Measurements from ENCODE around the gene ZNF618. TPM values are rescaled to one million over a fixed set of nuclear protein-coding genes. Genes with fewer than 3 reads are reported as not detected.

ZNF618 gene
- total RNA-seq, 5 donors from 2014 or later (not counting 1 experiment from before 2014, with no cell fraction given): 0.73 to 3.0 (median 1.4) TPM

DNA sequence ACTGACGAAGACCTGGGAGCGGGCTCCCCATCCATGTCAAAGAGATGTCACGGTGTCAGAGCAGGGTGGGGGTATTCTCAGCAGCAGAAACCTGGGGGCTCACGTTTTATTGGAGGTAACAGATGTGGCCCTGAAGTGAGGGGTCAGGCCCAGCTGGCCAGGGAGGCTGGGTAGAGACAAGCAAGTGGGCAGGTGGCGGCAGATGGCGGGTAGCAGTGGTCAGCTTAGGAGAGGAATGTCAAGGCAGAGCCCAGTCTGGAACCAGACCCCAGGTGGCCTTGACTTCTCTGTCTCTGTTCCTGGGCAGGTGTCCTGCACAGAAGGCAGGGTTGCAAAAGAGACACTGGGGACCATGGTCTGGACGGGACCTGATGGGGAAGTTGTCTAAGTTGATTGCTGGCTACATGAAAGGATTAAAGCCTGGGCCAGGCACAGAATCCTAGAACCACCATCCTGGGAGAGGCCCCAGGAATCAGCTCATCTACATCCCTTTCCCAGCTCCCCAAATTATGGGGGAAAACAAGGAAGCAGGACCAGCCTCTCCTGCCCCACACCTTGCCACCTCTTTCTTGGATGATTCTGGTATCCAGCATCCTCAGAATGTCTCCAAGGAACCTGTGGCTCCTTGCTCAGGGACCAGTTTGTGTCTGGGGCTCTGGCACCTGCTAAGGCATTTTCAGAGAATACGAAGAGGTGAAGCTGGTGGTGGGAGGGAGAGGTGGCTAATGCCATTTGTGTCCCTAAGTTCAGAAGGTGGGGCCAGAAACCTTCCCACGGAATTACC, 129.5 kb downstream of the ZNF618 start:
- Mint-ChIP-seq H3K4me1 (no peaks in the 10 kb centered on the region), H3K36me3 (no peaks in the 10 kb centered on the region), H3K27ac (no peak overlapping the region), H3K4me3 (no peak overlapping the region), H3K9me3 (no peaks in the 10 kb centered on the region), H3K27me3 (no peaks in the 10 kb centered on the region)
- CTCF ChIA-PET: interaction anchor here in 1 of 2 donors (0.6 kb wide), 1 partner anchor 1683 kb away, joined by 3 read pairs; no protein-coding TSS in a partner anchor
- Histone ChIP-seq H3K4me3 (ENCODE audit: control insufficient read depth in 1 of 2, extremely low read depth in 1 of 2, low read length in 1 of 2) (no peak overlapping the region), H3K27ac (ENCODE audit: low read length) (no peak overlapping the region), H3K36me3 (ENCODE audit: control insufficient read depth in 2 of 2, extremely low read depth in 1 of 2, insufficient read depth in 1 of 2, low read length in 1 of 2) (no peaks in the 10 kb centered on the region), H3K27me3 (replicated peaks in 1 of 2; ENCODE audit: control insufficient read depth in 2 of 2, extremely low read depth in 1 of 2, insufficient read depth in 2 of 2, low read length in 1 of 2) (peaks cover 0 to 9% of the 10 kb centered on the region in 2 experiments), H3K9me3 (no peaks in the 10 kb centered on the region), H3K4me1 (ENCODE audit: control insufficient read depth in 1 of 2, extremely low read depth in 1 of 2, insufficient read depth in 2 of 2, low read length in 2 of 2) (no peaks in the 10 kb centered on the region)
- POLR2A ChIA-PET: no interaction called here
- DNase-seq (peak in 1 of 35 experiments; percentile 11), ATAC-seq (replicated peaks in 1 of 4) (no peak)
- WGBS (ENCODE audit: insufficient coverage): 68% methylated on average over 8 of the region's 9 CpGs

DNA sequence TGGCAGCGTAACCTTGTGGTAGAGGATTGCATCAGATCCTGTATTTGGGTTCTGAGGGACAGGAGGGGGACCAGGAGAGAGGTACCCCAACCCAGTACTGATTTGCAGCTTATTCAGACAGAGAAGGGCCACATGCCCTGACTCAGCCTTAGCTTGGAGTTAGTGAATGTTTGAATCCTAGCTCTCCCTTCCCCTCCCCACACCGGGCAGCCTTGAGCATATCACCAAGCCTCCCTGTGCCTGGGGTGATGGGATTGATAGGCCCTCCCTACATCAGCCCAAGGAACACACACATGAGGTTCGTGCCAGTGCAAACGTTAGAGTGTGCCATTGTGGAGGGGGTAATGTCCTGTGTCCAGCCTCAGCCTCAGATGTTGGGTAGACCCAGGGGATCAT, 130.0 kb downstream of the ZNF618 start:
- H3K27me3 Mint-ChIP-seq: no peaks in the 10 kb centered on the region
- no peak overlapping the region for H3K4me3 Mint-ChIP-seq
- H3K4me1 Mint-ChIP-seq: no peaks in the 10 kb centered on the region
- ATAC-seq (replicated peaks in 1 of 4) (no peak), DNase-seq (peak in 1 of 35 experiments; percentile 8)
- no peak overlapping the region for H3K27ac Mint-ChIP-seq
- no peaks in the 10 kb centered on the region for H3K36me3 Mint-ChIP-seq
- H3K9me3 Mint-ChIP-seq: no peaks in the 10 kb centered on the region
- Histone ChIP-seq H3K27me3 (replicated peaks in 1 of 2; ENCODE audit: control insufficient read depth in 2 of 2, extremely low read depth in 1 of 2, insufficient read depth in 2 of 2, low read length in 1 of 2) (peaks cover 0 to 9% of the 10 kb centered on the region in 2 experiments), H3K9me3 (no peaks in the 10 kb centered on the region), H3K4me3 (ENCODE audit: control insufficient read depth in 1 of 2, extremely low read depth in 1 of 2, low read length in 1 of 2) (no peak overlapping the region), H3K36me3 (ENCODE audit: control insufficient read depth in 2 of 2, extremely low read depth in 1 of 2, insufficient read depth in 1 of 2, low read length in 1 of 2) (no peaks in the 10 kb centered on the region), H3K27ac (ENCODE audit: low read length) (no peak overlapping the region), H3K4me1 (ENCODE audit: control insufficient read depth in 1 of 2, extremely low read depth in 1 of 2, insufficient read depth in 2 of 2, low read length in 2 of 2) (no peaks in the 10 kb centered on the region)
- POLR2A ChIA-PET: no interaction called here
- no CpG with 5 or more reads among the region's 4 CpGs for WGBS (ENCODE audit: insufficient coverage)
- CTCF ChIA-PET: no interaction called here

DNA sequence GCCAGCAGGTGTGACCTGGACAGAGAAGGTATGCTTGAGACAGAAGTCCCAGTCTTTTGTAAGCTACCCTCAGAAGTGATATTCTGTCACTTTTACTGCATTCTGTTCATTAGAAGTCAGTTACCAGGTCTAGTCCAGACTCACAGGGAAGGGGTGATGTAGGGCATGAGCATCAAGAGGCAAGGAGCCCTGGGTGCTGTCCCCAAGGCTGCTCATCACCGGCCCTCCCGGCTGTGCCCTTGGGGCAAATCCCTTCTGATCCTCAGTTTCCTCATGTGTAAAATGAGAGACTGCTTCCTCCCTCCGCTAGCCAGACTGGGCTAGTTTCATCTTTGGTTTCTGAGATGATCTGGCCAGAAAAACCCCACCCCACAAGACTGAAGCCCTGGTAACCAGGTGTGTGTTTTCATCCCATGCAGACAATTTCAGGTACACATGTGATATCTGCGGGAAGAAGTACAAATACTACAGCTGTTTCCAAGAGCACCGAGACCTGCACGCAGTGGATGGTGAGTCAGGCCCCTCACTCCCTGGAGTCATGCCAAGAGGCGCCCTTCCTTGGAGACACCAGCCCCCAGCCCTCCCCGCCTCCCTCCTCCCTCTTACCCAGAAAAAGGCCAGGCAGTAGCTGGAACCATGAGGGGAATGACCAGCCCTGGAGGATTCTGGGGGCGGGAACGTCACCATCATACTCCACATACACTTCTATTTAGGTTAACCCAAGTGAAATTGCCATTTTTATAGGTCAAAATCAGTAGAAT, 131.0 kb downstream of the ZNF618 start:
- Mint-ChIP-seq H3K4me1 (no peaks in the 10 kb centered on the region), H3K27ac (no peak overlapping the region), H3K36me3 (no peaks in the 10 kb centered on the region), H3K27me3 (no peaks in the 10 kb centered on the region), H3K4me3 (no peak overlapping the region), H3K9me3 (no peaks in the 10 kb centered on the region)
- no peaks in the 10 kb centered on the region for H3K9me3 ChIP-seq
- H3K27ac ChIP-seq (ENCODE audit: low read length): no peak overlapping the region
- H3K36me3 ChIP-seq (ENCODE audit: control insufficient read depth in 2 of 2, extremely low read depth in 1 of 2, insufficient read depth in 1 of 2, low read length in 1 of 2): no peaks in the 10 kb centered on the region
- no peak overlapping the region for H3K4me3 ChIP-seq (ENCODE audit: control insufficient read depth in 1 of 2, extremely low read depth in 1 of 2, low read length in 1 of 2)
- no peaks in the 10 kb centered on the region for H3K4me1 ChIP-seq (ENCODE audit: control insufficient read depth in 1 of 2, extremely low read depth in 1 of 2, insufficient read depth in 2 of 2, low read length in 2 of 2)
- peak in 1 of 35 experiments; percentile 1 for DNase-seq
- ChIA-PET CTCF (no interaction called here), POLR2A (no interaction called here)
- no peak for ATAC-seq (replicated peaks in 1 of 4)
- WGBS (ENCODE audit: insufficient coverage): 80% methylated on average over 8 of the region's 10 CpGs
- H3K27me3 ChIP-seq (replicated peaks in 1 of 2; ENCODE audit: control insufficient read depth in 2 of 2, extremely low read depth in 1 of 2, insufficient read depth in 2 of 2, low read length in 1 of 2): peaks cover 0 to 7% of the 10 kb centered on the region in 2 experiments

DNA sequence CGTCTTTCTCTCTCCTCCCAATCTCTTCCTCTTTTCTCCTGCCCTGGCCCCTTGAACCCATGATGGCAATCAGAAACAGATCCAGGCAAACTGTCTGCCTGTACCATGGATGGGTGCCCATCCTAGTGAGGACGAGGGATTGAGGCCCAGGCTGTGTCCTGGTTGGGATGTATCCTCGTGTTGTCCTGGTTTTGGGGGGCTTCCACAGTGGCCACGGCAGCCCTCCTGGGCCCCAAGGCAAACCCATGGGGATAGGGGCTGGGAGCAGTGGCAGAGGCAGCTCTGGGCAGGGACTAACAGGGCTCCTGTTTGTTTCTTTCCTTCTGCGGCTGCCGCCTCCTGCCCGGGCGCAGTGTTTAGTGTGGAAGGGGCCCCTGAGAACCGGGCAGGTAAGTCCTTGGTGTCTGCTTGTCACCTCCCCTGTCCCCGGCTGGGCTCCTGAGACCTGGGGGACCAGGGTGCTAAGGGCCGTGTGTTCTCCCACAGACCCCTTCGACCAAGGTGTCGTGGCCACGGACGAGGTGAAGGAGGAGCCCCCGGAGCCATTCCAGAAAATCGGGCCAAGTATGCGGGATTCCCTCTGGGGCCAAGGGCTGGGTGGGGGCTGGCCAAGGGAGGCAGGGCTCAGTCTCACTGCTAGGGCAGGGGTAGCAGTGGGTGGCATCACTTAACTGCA, 132.0 kb downstream of the ZNF618 start:
- ChIA-PET POLR2A (no interaction called here), CTCF (no interaction called here)
- Mint-ChIP-seq H3K27me3 (no peaks in the 10 kb centered on the region), H3K4me1 (no peaks in the 10 kb centered on the region), H3K4me3 (no peak overlapping the region), H3K9me3 (peaks cover 0 to 2% (median 0%) of the 10 kb centered on the region in 3 donors), H3K36me3 (no peaks in the 10 kb centered on the region), H3K27ac (no peak overlapping the region)
- H3K36me3 ChIP-seq (ENCODE audit: control insufficient read depth in 2 of 2, extremely low read depth in 1 of 2, insufficient read depth in 1 of 2, low read length in 1 of 2): no peaks in the 10 kb centered on the region
- H3K9me3 ChIP-seq: no peaks in the 10 kb centered on the region
- peak in 3 of 35 experiments; percentile 2 to 4 (median 3) for DNase-seq
- H3K27ac ChIP-seq (ENCODE audit: low read length): no peak overlapping the region
- ATAC-seq (replicated peaks in 1 of 4): no peak
- no peak overlapping the region for H3K4me3 ChIP-seq (ENCODE audit: control insufficient read depth in 1 of 2, extremely low read depth in 1 of 2, low read length in 1 of 2)
- H3K4me1 ChIP-seq (ENCODE audit: control insufficient read depth in 1 of 2, extremely low read depth in 1 of 2, insufficient read depth in 2 of 2, low read length in 2 of 2): no peaks in the 10 kb centered on the region
- WGBS (ENCODE audit: insufficient coverage): 89% methylated on average over 17 of the region's 18 CpGs
- H3K27me3 ChIP-seq (replicated peaks in 1 of 2; ENCODE audit: control insufficient read depth in 2 of 2, extremely low read depth in 1 of 2, insufficient read depth in 2 of 2, low read length in 1 of 2): peaks cover 0 to 6% of the 10 kb centered on the region in 2 experiments

DNA sequence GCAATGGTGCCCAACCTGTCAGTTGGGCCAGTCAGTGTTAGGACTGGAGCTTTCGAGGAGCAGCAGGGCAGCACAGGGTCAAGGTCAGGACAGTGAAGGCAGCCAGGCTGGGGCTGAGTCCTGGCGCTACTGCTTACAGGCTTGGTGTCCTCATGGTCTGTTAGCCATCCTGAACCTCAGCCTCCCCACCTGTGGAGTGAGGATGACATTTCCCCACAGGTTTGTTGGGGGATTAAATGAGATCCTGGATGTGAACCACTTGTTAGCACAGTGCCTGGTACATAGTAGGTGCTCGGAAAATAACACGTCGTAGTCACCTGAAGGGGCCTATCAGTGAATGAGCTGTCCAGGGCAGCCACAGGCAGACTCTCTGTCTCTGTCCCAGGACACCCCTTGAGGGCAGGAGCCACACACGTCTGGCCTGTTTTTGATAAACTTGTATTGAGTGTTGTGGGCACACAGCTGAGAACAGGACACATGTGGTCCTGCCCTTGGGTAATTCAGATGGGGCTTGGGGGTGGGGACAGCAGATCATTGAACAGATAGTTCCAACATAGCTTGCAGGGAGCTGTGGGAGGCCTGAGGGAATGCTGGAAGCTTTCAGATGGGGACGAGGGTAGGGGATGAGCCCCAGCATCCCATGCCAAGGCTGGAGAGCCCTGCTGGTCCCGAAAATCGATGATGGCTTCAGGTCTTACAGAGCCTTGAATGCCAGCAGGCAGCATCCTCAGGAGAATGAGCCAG, 132.7 kb downstream of the ZNF618 start:
- Histone ChIP-seq H3K9me3 (no peaks in the 10 kb centered on the region), H3K36me3 (ENCODE audit: control insufficient read depth in 2 of 2, extremely low read depth in 1 of 2, insufficient read depth in 1 of 2, low read length in 1 of 2) (no peaks in the 10 kb centered on the region), H3K27me3 (replicated peaks in 1 of 2; ENCODE audit: control insufficient read depth in 2 of 2, extremely low read depth in 1 of 2, insufficient read depth in 2 of 2, low read length in 1 of 2) (peaks cover 0 to 6% of the 10 kb centered on the region in 2 experiments), H3K27ac (ENCODE audit: low read length) (no peak overlapping the region), H3K4me3 (ENCODE audit: control insufficient read depth in 1 of 2, extremely low read depth in 1 of 2, low read length in 1 of 2) (no peak overlapping the region), H3K4me1 (ENCODE audit: control insufficient read depth in 1 of 2, extremely low read depth in 1 of 2, insufficient read depth in 2 of 2, low read length in 2 of 2) (no peaks in the 10 kb centered on the region)
- Mint-ChIP-seq H3K9me3 (peaks cover 0 to 2% (median 1%) of the 10 kb centered on the region in 3 donors), H3K27ac (no peak overlapping the region), H3K4me1 (no peaks in the 10 kb centered on the region), H3K4me3 (no peak overlapping the region), H3K27me3 (no peaks in the 10 kb centered on the region), H3K36me3 (no peaks in the 10 kb centered on the region)
- 90% methylated on average over 8 of the region's 9 CpGs for WGBS (ENCODE audit: insufficient coverage)
- ChIA-PET CTCF (no interaction called here), POLR2A (no interaction called here)
- ATAC-seq (replicated peaks in 1 of 4) (no peak), DNase-seq (peak in 2 of 35 experiments; percentile 3 to 22)

DNA sequence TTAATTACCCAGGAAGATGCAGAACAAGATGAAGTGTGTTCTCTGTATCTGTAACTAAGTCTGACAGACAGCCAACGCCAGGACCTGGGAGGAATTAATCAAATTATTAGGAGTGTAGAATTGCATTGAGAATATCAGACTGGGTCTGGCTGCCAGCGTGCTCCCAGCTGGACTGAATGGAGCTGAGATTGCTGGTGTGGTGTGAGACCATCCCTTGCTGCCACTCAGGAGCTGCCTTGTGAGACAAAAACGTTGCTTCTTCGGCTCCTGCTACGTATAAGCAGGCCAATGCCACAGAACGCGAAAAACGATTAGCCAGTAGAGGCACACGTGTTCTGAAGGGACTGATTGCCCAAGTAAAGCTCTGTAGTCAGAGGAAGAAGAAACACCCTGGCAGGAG, 135.2 kb downstream of the ZNF618 start:
- no peaks in the 10 kb centered on the region for H3K36me3 ChIP-seq (ENCODE audit: control insufficient read depth in 2 of 2, extremely low read depth in 1 of 2, insufficient read depth in 1 of 2, low read length in 1 of 2)
- ChIA-PET CTCF (no interaction called here), POLR2A (no interaction called here)
- no peaks in the 10 kb centered on the region for H3K9me3 ChIP-seq
- DNase-seq: no peak
- no peak overlapping the region for H3K27ac Mint-ChIP-seq
- no peak for ATAC-seq (replicated peaks in 1 of 4)
- H3K9me3 Mint-ChIP-seq: peaks cover 0 to 8% (median 5%) of the 10 kb centered on the region in 3 donors
- peaks cover 0 to 6% of the 10 kb centered on the region in 2 experiments for H3K27me3 ChIP-seq (replicated peaks in 1 of 2; ENCODE audit: control insufficient read depth in 2 of 2, extremely low read depth in 1 of 2, insufficient read depth in 2 of 2, low read length in 1 of 2)
- no peaks in the 10 kb centered on the region for H3K4me1 Mint-ChIP-seq
- H3K27me3 Mint-ChIP-seq: no peaks in the 10 kb centered on the region
- H3K4me3 Mint-ChIP-seq: no peak overlapping the region
- no peak overlapping the region for H3K27ac ChIP-seq (ENCODE audit: low read length)
- 76% methylated on average over 9 of the region's 9 CpGs for WGBS (ENCODE audit: insufficient coverage)
- H3K4me1 ChIP-seq (ENCODE audit: control insufficient read depth in 1 of 2, extremely low read depth in 1 of 2, insufficient read depth in 2 of 2, low read length in 2 of 2): no peaks in the 10 kb centered on the region
- peaks cover 6% of the 10 kb centered on the region for H3K36me3 Mint-ChIP-seq
- no peak overlapping the region for H3K4me3 ChIP-seq (ENCODE audit: control insufficient read depth in 1 of 2, extremely low read depth in 1 of 2, low read length in 1 of 2)

Measured in T-cell (primary cell).